Keratinocyte (primary cell): ENCODE measurements around the gene EBF4.

Experiments used
- CTCF ChIP-seq, 3 experiments: IDR thresholded peaks in 1 of 3; conservative IDR thresholded peaks in 1 of 3; optimal IDR thresholded peaks in 1 of 3; 2 replicates in 2 of 3; 3 replicates in 1 of 3; pipeline versions ENCODE3 to v1.5.1; 2011; ENCODE audit warnings: low read length in 3 of 3, mild to moderate bottlenecking in 3 of 3, moderate library complexity in 2 of 3, control low read depth in 1 of 3, inconsistent platforms in 1 of 3; ENCODE audit not compliant: insufficient read depth in 2 of 3; ENCODE audit errors: extremely low read depth in 1 of 3
- EZH2 ChIP-seq: IDR thresholded peaks from one replicate; pipeline ENCODE4 v1.6.1; 2012; ENCODE audit warnings: inconsistent platforms, mild to moderate bottlenecking, low read length, moderate library complexity

DNA sequence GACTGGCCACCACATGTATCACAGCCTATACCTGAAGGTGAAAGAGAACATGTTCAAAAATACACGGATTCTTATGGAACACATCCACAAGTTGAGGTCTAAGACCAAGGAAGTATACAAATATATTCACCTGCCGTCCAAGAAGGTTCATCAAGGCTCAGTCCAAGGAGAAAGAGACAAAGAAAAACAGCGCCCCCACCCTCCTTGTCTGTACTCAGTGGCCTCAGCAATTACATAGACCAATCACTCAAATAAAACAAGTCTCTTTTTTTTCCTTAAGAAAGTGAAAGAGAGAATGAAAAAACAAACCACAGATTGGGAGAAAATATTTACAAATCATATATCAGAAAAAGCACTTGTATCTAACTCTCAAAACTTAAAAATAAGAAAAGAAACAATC lies 88.4 kb downstream of the EBF4 start:
- no peak for TF ChIP-seq CTCF (optimal IDR thresholded peaks at IDR 0.05 in 1 of 3, IDR thresholded peaks at IDR 0.05 in 1 of 3, conservative IDR thresholded peaks at IDR 0.05 in 1 of 3; ENCODE audit: extremely low read depth in 1 of 3, insufficient read depth in 2 of 3, low read length in 3 of 3)
- TF ChIP-seq EZH2: no peak
